Left renal pelvis (tissue), 4 donors: Measurements from ENCODE around the gene GPC6. TPM values are rescaled to one million over a fixed set of nuclear protein-coding genes. Genes with fewer than 3 reads are reported as not detected.

Experiments used
- DNase-seq, 4 donors: peaks; one replicate each; pipeline ENCODE4 v3.0.0-alpha.2; 2013; ENCODE audit warnings: low read depth in 4 of 4, low spot score in 3 of 4
- polyA plus RNA-seq, 4 donors: library from polyadenylated mRNA; unstranded; fragments of 120-200 nt; gene quantifications; one replicate each; pipeline ENCODE4 v1.2.1, GENCODE V29; 2013; ENCODE audit not compliant: insufficient read length in 4 of 4

GPC6 gene
- polyA plus RNA-seq, 4 donors = 49.8 to 74.4 (median 65.2) TPM

GRCh38 chr13:93947651-93948050 lies 721.0 kb downstream of the GPC6 start:
- no peak for DNase-seq

- DNase-seq = no peak
These were observed 721.7 kb downstream of the GPC6 start for GRCh38 chr13:93948162-93948922.

- no peak for DNase-seq
These were observed 724.5 kb downstream of the GPC6 start for GRCh38 chr13:93951108-93951507.

GRCh38 chr13:93951951-93952350 lies 725.3 kb downstream of the GPC6 start:
- DNase-seq = no peak

GRCh38 chr13:93953841-93954240 lies 727.2 kb downstream of the GPC6 start:
- no peak for DNase-seq

GRCh38 chr13:93955904-93956303 lies 729.3 kb downstream of the GPC6 start:
- DNase-seq = no peak

- no peak for DNase-seq
These were observed 729.8 kb downstream of the GPC6 start for GRCh38 chr13:93956426-93956825.

GRCh38 chr13:93957371-93957770 lies 730.8 kb downstream of the GPC6 start:
- DNase-seq = no peak

- DNase-seq = no peak
These were observed 733.4 kb downstream of the GPC6 start for GRCh38 chr13:93959796-93960533.

GRCh38 chr13:93963266-93964145 lies 736.9 kb downstream of the GPC6 start:
- DNase-seq = no peak

- DNase-seq = no peak
These were observed 737.5 kb downstream of the GPC6 start for GRCh38 chr13:93964146-93964512.

GRCh38 chr13:93965587-93965986 lies 739.0 kb downstream of the GPC6 start:
- DNase-seq = no peak

- no peak for DNase-seq
These were observed 739.8 kb downstream of the GPC6 start for GRCh38 chr13:93966267-93966936.

GRCh38 chr13:93967286-93967685 lies 740.7 kb downstream of the GPC6 start:
- no peak for DNase-seq

- DNase-seq = no peak
These were observed 748.6 kb downstream of the GPC6 start for GRCh38 chr13:93975242-93975641.

- peak in 1 of 4 donors; percentile 4 for DNase-seq
These were observed 749.9 kb downstream of the GPC6 start for GRCh38 chr13:93976528-93976927.

- DNase-seq = no peak
These were observed 751.4 kb downstream of the GPC6 start for GRCh38 chr13:93977986-93978385.

- no peak for DNase-seq
These were observed 754.9 kb downstream of the GPC6 start for GRCh38 chr13:93981426-93981977.

GRCh38 chr13:93982179-93982918 lies 755.7 kb downstream of the GPC6 start:
- DNase-seq = no peak

GRCh38 chr13:93984052-93984451 lies 757.4 kb downstream of the GPC6 start:
- DNase-seq = no peak
